Measurements from ENCODE around the gene AADACL4. TPM values are rescaled to one million over a fixed set of nuclear protein-coding genes. Genes with fewer than 3 reads are reported as not detected.
"Not testable (repeated sequence)": the region's sequence is repeated elsewhere in the genome, so short reads cannot be mapped to it uniquely, and the experiment has no call there.

AADACL4 gene
- total RNA-seq, 1 donor from 2014 or later = 0.24 TPM

- Mint-ChIP-seq H3K27me3 (no peaks in the 10 kb centered on the region), H3K36me3 (ENCODE audit: insufficient read depth) (peaks cover 5% of the 10 kb centered on the region), H3K9me3 (ENCODE audit: low read depth) (peaks cover 19% of the 10 kb centered on the region), H3K4me1 (ENCODE audit: low read depth) (peaks cover 10% of the 10 kb centered on the region), H3K27ac (no peak overlapping the region), H3K4me3 (ENCODE audit: low read depth) (no peak overlapping the region)
- TF ChIP-seq CTCF (IDR thresholded peaks at IDR 0.05; ENCODE audit: unreplicated experiment) = no peak
- DNase-seq (ENCODE audit: low spot score, unreplicated experiment) = no peak
Observed at GRCh38 chr1:12644829-12645228, 944 bp downstream of the AADACL4 start.

DNA sequence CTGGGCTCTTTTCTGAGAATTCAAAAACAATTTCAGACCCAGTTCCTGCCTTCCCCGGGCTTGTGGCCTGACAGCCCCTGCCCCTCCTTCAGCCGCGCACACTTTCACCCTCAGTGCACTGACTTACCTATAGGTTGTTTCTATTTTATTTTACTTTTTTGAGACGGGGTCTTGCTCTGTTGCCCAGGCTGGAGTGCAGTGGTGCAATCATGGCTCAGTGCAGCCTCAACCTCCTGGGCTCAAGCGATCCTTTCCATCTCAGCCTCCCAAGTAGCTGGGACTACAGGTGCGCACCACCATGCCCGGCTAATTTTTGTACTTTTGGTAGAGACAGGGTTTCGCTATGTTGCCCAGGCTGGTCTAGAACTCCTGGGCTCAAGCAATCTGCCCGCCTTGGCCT lies 1.5 kb downstream of the AADACL4 start:
- H3K9me3 Mint-ChIP-seq (ENCODE audit: low read depth) = peaks cover 17% of the 10 kb centered on the region
- not testable (repeated sequence) for H3K27me3 Mint-ChIP-seq

DNA sequence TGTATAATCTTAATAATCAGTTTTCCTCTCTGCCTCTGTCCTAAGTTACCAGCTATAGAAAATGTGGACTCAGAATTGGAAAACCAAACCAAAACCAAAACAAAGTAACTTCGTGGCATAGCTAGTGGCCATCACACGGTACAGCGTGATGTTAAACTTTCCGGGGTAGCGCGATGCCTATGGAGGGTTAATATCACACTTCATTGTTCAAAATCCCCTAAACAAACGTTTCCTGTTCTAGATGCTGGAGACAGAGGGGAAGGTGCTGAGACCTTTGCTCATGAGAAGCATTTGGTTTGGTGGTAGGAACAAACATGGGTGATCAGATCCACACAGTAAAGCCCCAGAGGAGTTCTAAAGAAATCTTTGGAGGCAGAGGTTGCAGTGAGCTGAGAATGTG lies 4.9 kb downstream of the AADACL4 start:
- Mint-ChIP-seq H3K4me1 (ENCODE audit: low read depth) (peaks cover 22% of the 10 kb centered on the region), H3K27ac (no peak overlapping the region), H3K4me3 (ENCODE audit: low read depth) (no peak overlapping the region), H3K9me3 (ENCODE audit: low read depth) (peaks cover 4% of the 10 kb centered on the region), H3K27me3 (no peaks in the 10 kb centered on the region), H3K36me3 (ENCODE audit: insufficient read depth) (peaks cover 5% of the 10 kb centered on the region)
- no peak for TF ChIP-seq CTCF (IDR thresholded peaks at IDR 0.05; ENCODE audit: unreplicated experiment)
- DNase-seq (ENCODE audit: low spot score, unreplicated experiment) = no peak

More for the DNA sequence above, 1.5 kb downstream of the AADACL4 start:
- H3K4me3 Mint-ChIP-seq (ENCODE audit: low read depth); H3K27ac Mint-ChIP-seq; DNase-seq (ENCODE audit: low spot score, unreplicated experiment); H3K36me3 Mint-ChIP-seq (ENCODE audit: insufficient read depth): not testable (repeated sequence)
- peaks cover 14% of the 10 kb centered on the region for H3K4me1 Mint-ChIP-seq (ENCODE audit: low read depth)

- Mint-ChIP-seq H3K36me3 (ENCODE audit: insufficient read depth) (peaks cover 5% of the 10 kb centered on the region), H3K4me3 (ENCODE audit: low read depth) (no peak overlapping the region), H3K4me1 (ENCODE audit: low read depth) (peaks cover 29% of the 10 kb centered on the region), H3K9me3 (ENCODE audit: low read depth) (peaks cover 4% of the 10 kb centered on the region), H3K27ac (peak overlapping the region; percentile 4), H3K27me3 (no peaks in the 10 kb centered on the region)
- TF ChIP-seq CTCF (IDR thresholded peaks at IDR 0.05; ENCODE audit: unreplicated experiment) = no peak
- no peak for DNase-seq (ENCODE audit: low spot score, unreplicated experiment)
Observed at GRCh38 chr1:12649971-12650421, 6.1 kb downstream of the AADACL4 start.

GRCh38 chr1:12654004-12654567 lies 10.2 kb downstream of the AADACL4 start:
- Mint-ChIP-seq H3K36me3 (ENCODE audit: insufficient read depth) (peaks cover 11% of the 10 kb centered on the region), H3K9me3 (ENCODE audit: low read depth) (peaks cover 14% of the 10 kb centered on the region), H3K27me3 (no peaks in the 10 kb centered on the region), H3K27ac (peak overlapping the region; percentile 95), H3K4me3 (ENCODE audit: low read depth) (peak overlapping the region; percentile 0), H3K4me1 (ENCODE audit: low read depth) (peaks cover 42% of the 10 kb centered on the region)
- TF ChIP-seq CTCF (IDR thresholded peaks at IDR 0.05; ENCODE audit: unreplicated experiment) = no peak
- no peak for DNase-seq (ENCODE audit: low spot score, unreplicated experiment)

- peak; percentile 46 for DNase-seq (ENCODE audit: low spot score, unreplicated experiment)
- no peak for TF ChIP-seq CTCF (IDR thresholded peaks at IDR 0.05; ENCODE audit: unreplicated experiment)
- peak overlapping the region; percentile 95 for H3K27ac Mint-ChIP-seq
- peak overlapping the region; percentile 0 for H3K4me3 Mint-ChIP-seq (ENCODE audit: low read depth)
- no peaks in the 10 kb centered on the region for H3K27me3 Mint-ChIP-seq
- H3K4me1 Mint-ChIP-seq (ENCODE audit: low read depth) = peaks cover 41% of the 10 kb centered on the region
- H3K9me3 Mint-ChIP-seq (ENCODE audit: low read depth) = peaks cover 15% of the 10 kb centered on the region
- peaks cover 11% of the 10 kb centered on the region for H3K36me3 Mint-ChIP-seq (ENCODE audit: insufficient read depth)
Observed at GRCh38 chr1:12654657-12655056, 10.8 kb downstream of the AADACL4 start.

All from progenitor cell of endocrine pancreas (in vitro differentiated cells).